Stomach (tissue), 9 donors: ENCODE results near the gene B4GALT5. TPM values are rescaled to one million over a fixed set of nuclear protein-coding genes. Genes with fewer than 3 reads are reported as not detected.

Experiments used
- DNase-seq, 2 donors: peaks; one replicate each; pipeline versions ENCODE4 v3.0.0 to v3.0.0-alpha.2; 2013 to 2019
- H3K27ac ChIP-seq, 5 donors: fragments of 200-600 bp in 4 of 5; sonication (generic) in 4 of 5; one replicate each; pipeline ENCODE4 v1.5.1; 2013 to 2019; ENCODE audit warnings: mild to moderate bottlenecking in 1 of 5, moderate library complexity in 1 of 5
- H3K27me3 ChIP-seq, 3 donors: fragments of 200-600 bp; sonication (generic); one replicate each; pipeline ENCODE4 v1.5.1; 2017 to 2019; ENCODE audit warnings: mixed run types in 1 of 3
- H3K36me3 ChIP-seq, 4 donors: fragments of 200-600 bp; sonication (generic); 1 replicate in 3 of 4; 2 replicates in 1 of 4; pipeline ENCODE4 v1.5.1; 2016 to 2019
- H3K4me1 ChIP-seq, 4 donors: fragments of 200-600 bp; sonication (generic); one replicate each; pipeline ENCODE4 v1.5.1; 2016 to 2019
- H3K4me3 ChIP-seq, 4 donors: fragments of 200-600 bp; sonication (generic) in 3 of 4; one replicate each; pipeline ENCODE4 v1.5.1; 2016 to 2019; ENCODE audit warnings: mild to moderate bottlenecking in 1 of 4
- H3K9me3 ChIP-seq, 4 donors: fragments of 200-600 bp; sonication (generic); one replicate each; pipeline ENCODE4 v1.5.1; 2016 to 2019
- EP300 ChIP-seq: sonication (generic); formaldehyde crosslinking; IDR thresholded peaks from one replicate; pipeline ENCODE4 v1.6.1; 2017; ENCODE audit warnings: antibody characterized with exemption
- POLR2A ChIP-seq, 4 donors: fragments of 450-650 bp; IDR thresholded peaks; one replicate each; pipeline ENCODE4 v1.6.1; 2016; ENCODE audit warnings: antibody characterized with exemption in 4 of 4, control low read depth in 2 of 4, mild to moderate bottlenecking in 1 of 4, moderate library complexity in 1 of 4
- POLR2AphosphoS5 ChIP-seq, 3 donors: sonication (generic); formaldehyde crosslinking; IDR thresholded peaks; one replicate each; pipeline ENCODE4 v1.6.1; 2016; ENCODE audit warnings: antibody characterized with exemption in 3 of 3
- WGBS, 5 donors: extraction: QIAGEN DNeasy Blood & Tissue Kit in 3 of 5; methylation state at CpG; one replicate each; pipeline versions ENCODE4 v1.1.5 to v1.1.7; 2013 to 2018; 5-methylcytosine and 5-hydroxymethylcytosine counted together
- intact Hi-C: fragments of 100-400 bp; cut with DNase I; formaldehyde crosslinking; loops from one replicate; pipeline ENCODE4 v1.15.1; 2023; ENCODE audit warnings: low total_unique reads
- polyA plus RNA-seq, 3 donors: library from polyadenylated mRNA; stranded (reverse); fragments of 200-250 nt; gene quantifications; one replicate each; pipeline ENCODE4 v1.2.3, GENCODE V29; 2013
- total RNA-seq, 5 donors: library from RNA; depleted of rRNA; stranded (reverse); fragments of >200 nt; gene quantifications; one replicate each; pipeline versions ENCODE4 v1.1.0 to v1.2.3, GENCODE V29; 2014 to 2016
- TF ChIP-seq, protein P1 (sequence below), 7 experiments: fragments of 450-650 bp in 4 of 7; fragments of 200-600 bp in 3 of 7; sonication (generic) in 3 of 7; IDR thresholded peaks; one replicate each; pipeline ENCODE4 v1.5.1; 2016 to 2019; ENCODE audit warnings: antibody characterized with exemption in 7 of 7, control low read depth in 2 of 7, mild to moderate bottlenecking in 1 of 7
- donor health status: healthy with polysubstance abuse.
- donor health status: Bipolar disorder and iron deficiency.
- donor health status: healthy.

The B4GALT5 gene
- total and polyA plus RNA-seq, 8 donors = 7.5 to 40.0 (median 21.5) TPM

DNA sequence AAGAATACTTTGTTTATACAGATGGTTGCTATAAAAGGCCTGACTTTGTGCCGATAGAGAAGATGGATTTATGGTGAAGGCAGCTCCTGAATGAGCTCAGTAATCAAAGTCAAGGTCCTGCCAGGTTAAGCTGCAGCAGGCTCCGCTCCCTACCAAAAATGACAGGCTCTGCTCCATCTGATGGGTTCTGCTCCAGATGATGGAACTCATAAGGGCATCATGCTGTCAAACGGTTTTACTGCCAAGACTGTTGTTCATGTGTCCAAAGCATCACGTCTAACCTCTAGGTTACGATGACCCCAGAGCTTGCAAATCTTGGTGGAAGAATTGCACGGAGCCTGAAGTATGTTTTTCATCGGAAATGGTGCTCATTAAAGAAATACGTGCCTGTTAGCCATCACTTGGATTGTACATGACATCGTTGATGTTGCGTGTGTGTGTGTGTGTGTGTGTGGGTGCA, 126.5 kb downstream of the B4GALT5 start:
- TF ChIP-seq POLR2AphosphoS5 (IDR thresholded peaks at IDR 0.05) = no peak
- no peak for TF ChIP-seq POLR2A (IDR thresholded peaks at IDR 0.05)
- TF ChIP-seq, protein P1, sequence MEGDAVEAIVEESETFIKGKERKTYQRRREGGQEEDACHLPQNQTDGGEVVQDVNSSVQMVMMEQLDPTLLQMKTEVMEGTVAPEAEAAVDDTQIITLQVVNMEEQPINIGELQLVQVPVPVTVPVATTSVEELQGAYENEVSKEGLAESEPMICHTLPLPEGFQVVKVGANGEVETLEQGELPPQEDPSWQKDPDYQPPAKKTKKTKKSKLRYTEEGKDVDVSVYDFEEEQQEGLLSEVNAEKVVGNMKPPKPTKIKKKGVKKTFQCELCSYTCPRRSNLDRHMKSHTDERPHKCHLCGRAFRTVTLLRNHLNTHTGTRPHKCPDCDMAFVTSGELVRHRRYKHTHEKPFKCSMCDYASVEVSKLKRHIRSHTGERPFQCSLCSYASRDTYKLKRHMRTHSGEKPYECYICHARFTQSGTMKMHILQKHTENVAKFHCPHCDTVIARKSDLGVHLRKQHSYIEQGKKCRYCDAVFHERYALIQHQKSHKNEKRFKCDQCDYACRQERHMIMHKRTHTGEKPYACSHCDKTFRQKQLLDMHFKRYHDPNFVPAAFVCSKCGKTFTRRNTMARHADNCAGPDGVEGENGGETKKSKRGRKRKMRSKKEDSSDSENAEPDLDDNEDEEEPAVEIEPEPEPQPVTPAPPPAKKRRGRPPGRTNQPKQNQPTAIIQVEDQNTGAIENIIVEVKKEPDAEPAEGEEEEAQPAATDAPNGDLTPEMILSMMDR (IDR thresholded peaks at IDR 0.05) = no peak
- no peak for TF ChIP-seq EP300
- Histone ChIP-seq H3K4me3 (no peak overlapping the region), H3K36me3 (no peaks in the 10 kb centered on the region), H3K27ac (peak overlapping the region in 2 of 5 donors; percentile 8 to 88), H3K27me3 (no peaks in the 10 kb centered on the region), H3K4me1 (peaks cover 25 to 56% (median 47%) of the 10 kb centered on the region in 4 donors), H3K9me3 (peaks cover 0 to 6% (median 2%) of the 10 kb centered on the region in 4 donors)
- WGBS, 5 donors = 43 to 73% (median 67%) methylated on average over 10 of the region's 10 CpGs
- peak in 1 of 2 donors; percentile 49 for DNase-seq
- intact Hi-C loops = no loop called here

DNA sequence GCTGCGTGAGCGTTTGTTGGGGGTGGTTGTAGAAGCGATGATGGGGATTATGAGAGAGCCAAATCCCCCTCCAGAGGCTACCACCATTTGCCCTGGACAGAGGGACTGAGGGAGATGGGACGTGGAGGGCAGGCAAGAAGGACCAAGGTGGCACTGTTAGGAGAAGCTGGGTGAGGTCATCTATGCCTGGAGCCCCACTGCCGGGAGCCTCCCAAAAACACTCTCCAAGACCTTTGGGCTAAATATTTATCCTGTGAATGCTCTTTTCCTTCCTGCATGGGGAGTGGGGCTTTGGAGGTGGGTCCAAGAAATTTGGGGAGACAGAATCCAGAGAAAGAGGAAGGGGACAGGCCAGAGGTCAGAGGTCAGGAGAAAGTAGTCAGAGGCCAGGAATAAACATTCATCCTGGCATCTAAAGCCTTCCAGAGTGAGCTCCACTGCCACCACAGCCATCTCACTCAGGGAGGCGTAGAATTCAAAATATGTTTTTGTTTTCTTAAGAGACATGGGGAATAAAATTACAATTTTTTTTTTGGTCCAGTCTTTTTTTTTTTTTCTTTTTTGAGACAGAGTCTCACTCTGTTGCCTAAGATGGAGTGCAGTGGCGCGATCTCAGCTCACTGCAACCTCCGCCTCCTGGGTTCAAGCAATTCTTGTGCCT, 128.0 kb downstream of the B4GALT5 start:
- TF ChIP-seq POLR2A (IDR thresholded peaks at IDR 0.05) (no peak), EP300 (no peak), POLR2AphosphoS5 (IDR thresholded peaks at IDR 0.05) (no peak)
- TF ChIP-seq, protein P1 (IDR thresholded peaks at IDR 0.05) = no peak
- peaks cover 0 to 6% (median 3%) of the 10 kb centered on the region in 4 donors for H3K9me3 ChIP-seq
- intact Hi-C loops = no loop called here
- no peak overlapping the region for H3K4me3 ChIP-seq
- no peaks in the 10 kb centered on the region for H3K36me3 ChIP-seq
- no peak for DNase-seq
- H3K27ac ChIP-seq = peak overlapping the region; percentile 73 to 88 (median 84)
- H3K4me1 ChIP-seq = peaks cover 31 to 57% (median 49%) of the 10 kb centered on the region in 4 donors
- WGBS, 5 donors = 84 to 95% (median 93%) methylated on average over 9 of the region's 9 CpGs
- H3K27me3 ChIP-seq = no peaks in the 10 kb centered on the region

DNA sequence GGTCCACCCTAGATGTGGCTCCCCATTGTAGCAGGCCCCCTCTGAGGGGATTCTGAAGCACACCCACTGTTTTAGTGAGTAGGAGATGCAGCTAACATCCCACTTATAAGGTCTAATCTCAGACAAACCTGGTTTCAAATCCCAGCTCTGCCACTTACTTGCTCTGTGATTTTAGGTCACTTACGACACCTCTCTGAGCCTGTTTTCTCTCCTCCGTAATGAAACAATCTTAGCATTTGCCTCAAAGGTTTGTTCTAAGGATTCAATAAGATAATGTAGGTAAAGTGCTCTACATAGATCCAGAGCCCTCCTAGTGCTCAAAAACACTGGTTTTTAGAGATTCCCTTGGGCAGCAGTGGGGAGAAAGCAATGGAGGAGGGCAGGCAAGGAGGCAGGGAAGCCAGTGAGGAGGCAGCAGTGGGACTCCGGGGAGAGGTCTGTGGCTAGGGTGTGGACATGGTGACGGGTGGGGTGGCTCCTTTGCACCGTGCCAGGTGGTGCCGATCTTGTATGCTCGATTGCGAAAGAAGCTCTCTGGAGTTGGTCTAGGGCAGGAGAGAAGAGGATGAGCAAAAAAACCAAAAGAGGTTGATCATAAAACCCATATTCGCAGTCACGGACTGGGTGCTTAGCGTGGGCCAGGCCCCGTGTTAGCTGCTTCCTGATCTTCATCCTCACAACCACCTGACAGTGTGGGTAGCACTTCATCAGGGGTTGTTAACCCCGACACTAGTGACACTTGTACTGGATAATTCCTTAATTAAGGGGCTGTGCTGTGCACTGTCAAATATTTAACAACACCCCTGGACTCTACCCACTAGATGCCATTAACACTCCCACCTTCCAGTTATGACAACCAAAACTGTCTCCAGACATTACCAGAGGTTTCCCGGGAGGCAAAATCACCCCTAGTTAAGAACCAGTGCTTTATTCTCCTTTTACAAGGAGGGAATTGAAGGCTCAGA, 129.0 kb downstream of the B4GALT5 start:
- Histone ChIP-seq H3K27ac (peak overlapping the region; percentile 73 to 88 (median 84)), H3K4me3 (no peak overlapping the region), H3K36me3 (no peaks in the 10 kb centered on the region), H3K4me1 (peaks cover 41 to 67% (median 52%) of the 10 kb centered on the region in 4 donors), H3K9me3 (peaks cover 0 to 6% (median 3%) of the 10 kb centered on the region in 4 donors), H3K27me3 (no peaks in the 10 kb centered on the region)
- TF ChIP-seq POLR2AphosphoS5 (IDR thresholded peaks at IDR 0.05) (peak in 1 of 3 donors; percentile 62), EP300 (no peak)
- TF ChIP-seq, protein P1 (IDR thresholded peaks at IDR 0.05) = no peak
- WGBS, 5 donors = 61 to 72% (median 68%) methylated on average over 14 of the region's 14 CpGs
- DNase-seq = peak; percentile 62 to 69
- intact Hi-C loops = no loop called here
